HepG2 (cell line): Measurements from ENCODE around the gene SLC29A2. TPM values are rescaled to one million over a fixed set of nuclear protein-coding genes. Genes with fewer than 3 reads are reported as not detected.

Experiments used
- GLMP ChIP-seq: sonication (generic); formaldehyde crosslinking; IDR thresholded peaks from 2 replicates; pipeline ENCODE4 v1.9.0; 2021; ENCODE audit warnings: missing genetic modification reagents, mild to moderate bottlenecking, borderline replicate concordance
- JUNB ChIP-seq: sonication (generic); formaldehyde crosslinking; IDR thresholded peaks from 2 replicates; pipeline ENCODE4 v1.8.0; 2022; ENCODE audit warnings: missing genetic modification reagents, mild to moderate bottlenecking, borderline replicate concordance
- KDM5A ChIP-seq: fragments of 200-600 bp; sonication (generic); IDR thresholded peaks from 2 replicates; pipeline ENCODE4 v1.7.0; 2018; ENCODE audit warnings: antibody characterized with exemption, mild to moderate bottlenecking, low read length, borderline replicate concordance
- KDM5B ChIP-seq: sonication (generic); formaldehyde crosslinking; IDR thresholded peaks from 2 replicates; pipeline ENCODE4 v1.4.0; 2020; ENCODE audit warnings: missing genetic modification reagents, mild to moderate bottlenecking, borderline replicate concordance
- LCORL ChIP-seq, 2 experiments: fragments of 450-650 bp in 1 of 2; sonication (generic) in 1 of 2; formaldehyde crosslinking in 1 of 2; IDR thresholded peaks; 2 replicates each; pipeline versions ENCODE4 v1.5.0 to v1.6.1; 2017 to 2020; ENCODE audit warnings: antibody characterized with exemption in 1 of 2, missing genetic modification reagents in 1 of 2
- MTA1 ChIP-seq: sonication (generic); formaldehyde crosslinking; IDR thresholded peaks from 2 replicates; pipeline ENCODE4 v1.4.0; 2020; ENCODE audit warnings: missing genetic modification reagents, mild to moderate bottlenecking, borderline replicate concordance
- MYC ChIP-seq: sonication (generic); formaldehyde crosslinking; IDR thresholded peaks from 2 replicates; pipeline ENCODE4 v1.9.0; 2021; ENCODE audit warnings: missing genetic modification reagents, borderline replicate concordance
- MZF1 ChIP-seq: sonication (generic); formaldehyde crosslinking; IDR thresholded peaks from 2 replicates; pipeline ENCODE4 v1.8.1; 2023; ENCODE audit warnings: mild to moderate bottlenecking, missing genetic modification reagents, borderline replicate concordance
- NCOA2 ChIP-seq: sonication (generic); formaldehyde crosslinking; IDR thresholded peaks from 2 replicates; pipeline ENCODE4 v1.8.0; 2022; ENCODE audit warnings: inconsistent platforms
- NKX3-1 ChIP-seq: sonication (generic); formaldehyde crosslinking; IDR thresholded peaks from 2 replicates; pipeline ENCODE4 v1.5.0; 2020; ENCODE audit warnings: missing genetic modification reagents
- POGZ ChIP-seq: sonication (generic); formaldehyde crosslinking; IDR thresholded peaks from 2 replicates; pipeline ENCODE4 v1.4.0; 2020; ENCODE audit warnings: mild to moderate bottlenecking, missing genetic modification reagents
- SP1 ChIP-seq, 2 experiments: fragments of 450-650 bp in 1 of 2; sonication (generic) in 1 of 2; formaldehyde crosslinking in 1 of 2; IDR thresholded peaks; 2 replicates each; pipeline versions ENCODE4 v1.4.0 to v1.6.1; 2016 to 2020; ENCODE audit warnings: missing genetic modification reagents in 1 of 2
- SP4 ChIP-seq: sonication (generic); formaldehyde crosslinking; IDR thresholded peaks from 2 replicates; pipeline ENCODE4 v1.8.1; 2023; ENCODE audit warnings: mild to moderate bottlenecking, missing genetic modification reagents
- TARDBP ChIP-seq: sonication (generic); formaldehyde crosslinking; IDR thresholded peaks from 2 replicates; pipeline ENCODE4 v1.8.0; 2022; ENCODE audit warnings: mild to moderate bottlenecking, missing genetic modification reagents
- TOPORS ChIP-seq: sonication (generic); formaldehyde crosslinking; IDR thresholded peaks from 2 replicates; pipeline ENCODE4 v1.8.0; 2023; ENCODE audit warnings: mild to moderate bottlenecking, missing genetic modification reagents
- TRIM24 ChIP-seq: sonication (generic); formaldehyde crosslinking; IDR thresholded peaks from 2 replicates; pipeline ENCODE4 v1.8.0; 2022; ENCODE audit warnings: mild to moderate bottlenecking, missing genetic modification reagents
- YY1 ChIP-seq: IDR thresholded peaks from 2 replicates; pipeline ENCODE4 v1.6.1; 2011; ENCODE audit warnings: low read length, low read depth, moderate library complexity, mild to moderate bottlenecking; ENCODE audit not compliant: insufficient read depth, insufficient replicate concordance
- ZBTB1 ChIP-seq: sonication (generic); formaldehyde crosslinking; IDR thresholded peaks from 2 replicates; pipeline ENCODE4 v1.4.0; 2020; ENCODE audit warnings: missing genetic modification reagents, borderline replicate concordance
- ZBTB7B ChIP-seq: sonication (generic); formaldehyde crosslinking; IDR thresholded peaks from 2 replicates; pipeline ENCODE4 v1.4.0; 2020; ENCODE audit warnings: missing genetic modification reagents
- ZNF343 ChIP-seq: sonication (generic); formaldehyde crosslinking; IDR thresholded peaks from 2 replicates; pipeline ENCODE4 v1.4.0; 2020; ENCODE audit warnings: mild to moderate bottlenecking, missing genetic modification reagents
- ZNF468 ChIP-seq: sonication (generic); formaldehyde crosslinking; IDR thresholded peaks from 2 replicates; pipeline ENCODE4 v1.8.0; 2022; ENCODE audit warnings: mild to moderate bottlenecking, moderate library complexity, missing genetic modification reagents
- ZNF598 ChIP-seq: sonication (generic); formaldehyde crosslinking; IDR thresholded peaks from 2 replicates; pipeline ENCODE4 v1.5.1; 2020; ENCODE audit warnings: mild to moderate bottlenecking, missing genetic modification reagents, borderline replicate concordance
- ZNF660 ChIP-seq: sonication (generic); formaldehyde crosslinking; IDR thresholded peaks from 2 replicates; pipeline ENCODE4 v1.5.1; 2020; ENCODE audit warnings: mild to moderate bottlenecking, low read depth, missing genetic modification reagents, borderline replicate concordance
- polyA plus RNA-seq, 8 experiments: library from polyadenylated mRNA; depleted of rRNA in 3 of 8; stranded (reverse) in 7 of 8; unstranded in 1 of 8; fragments of >200 nt; fragmentation: Illumina TruSeq in 4 of 8; extraction: Trizol in 4 of 8; gene quantifications; 2 replicates each; pipeline versions ENCODE4 v1.2.1 to v1.2.3, GENCODE V29; 2011 to 2016; ENCODE audit warnings: low read depth in 4 of 8, missing spikeins in 1 of 8, mixed read lengths in 1 of 8; ENCODE audit not compliant: insufficient read depth in 1 of 8
- total RNA-seq, 5 experiments: library from RNA; depleted of rRNA; stranded (reverse); fragments of >200 nt; fragmentation: Illumina TruSeq; extraction: Trizol; gene quantifications; 2 replicates each; pipeline ENCODE4 v1.2.3, GENCODE V29; 2016; ENCODE audit warnings: low read depth in 1 of 5
- TF ChIP-seq, protein P1 (sequence below): sonication (generic); formaldehyde crosslinking; IDR thresholded peaks from 2 replicates; pipeline ENCODE4 v1.5.0; 2020; ENCODE audit warnings: mild to moderate bottlenecking, missing genetic modification reagents, moderate library complexity
- TF ChIP-seq, protein P2 (sequence below): sonication (generic); formaldehyde crosslinking; IDR thresholded peaks from 2 replicates; pipeline ENCODE4 v1.4.0; 2020; ENCODE audit warnings: missing genetic modification reagents

SLC29A2 gene
- total and polyA plus RNA-seq, 2 of the 13 experiments (the other 11 are each of a cell fraction or from before 2014, with no cell fraction given): 0.63 to 0.66 TPM

DNA sequence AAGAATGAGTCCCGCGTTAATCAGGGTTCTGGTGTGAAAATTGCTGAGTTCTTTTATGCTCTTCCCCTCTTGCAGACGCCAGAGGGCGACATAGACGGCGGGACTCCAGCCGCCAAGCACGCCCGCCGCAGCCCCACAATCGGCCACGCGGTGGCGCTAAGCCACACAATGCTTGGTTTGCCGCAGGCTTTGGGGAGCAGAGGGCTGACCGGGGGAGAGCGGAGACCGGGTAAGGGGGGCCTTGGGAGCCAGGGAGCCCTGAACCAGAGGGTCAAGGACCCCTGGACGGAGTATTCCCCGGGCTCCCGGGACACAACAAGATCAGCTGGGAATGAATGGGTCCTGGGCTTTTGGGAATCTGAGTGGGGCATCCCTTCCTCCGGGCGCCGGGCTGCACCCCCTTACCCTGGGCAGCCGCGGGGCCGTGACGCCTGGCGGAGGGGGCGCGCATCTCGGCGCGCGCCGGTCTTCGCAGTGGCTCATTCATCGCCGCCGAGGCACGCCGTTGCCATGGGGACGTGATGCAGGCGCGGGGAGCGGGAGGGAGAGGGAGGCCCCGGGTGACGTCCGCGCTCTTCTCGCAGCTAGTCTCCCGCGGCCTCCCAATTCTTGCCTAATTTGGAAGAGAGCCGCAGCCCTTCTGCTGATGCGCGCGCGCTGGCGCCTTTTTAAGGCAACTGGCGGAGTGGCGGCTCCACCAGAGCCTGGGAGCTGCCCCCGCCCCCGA is 37.1 kb upstream of the SLC29A2 start (continued):
- peak; percentile 42; the same call in 1 of the 2 replicates for TF ChIP-seq KDM5B (CRISPR knock-in tag)
- no peak for TF ChIP-seq LCORL (IDR thresholded peaks at IDR 0.05)
- no peak for TF ChIP-seq LCORL (CRISPR knock-in tag; IDR thresholded peaks at IDR 0.05)
- TF ChIP-seq NKX3-1: no peak
- TF ChIP-seq TARDBP: peak; percentile 47; the same call in 1 of the 2 replicates
- TF ChIP-seq ZNF660 (CRISPR knock-in tag): no peak
- TF ChIP-seq ZBTB1 (CRISPR knock-in tag): no peak
- no peak for TF ChIP-seq ZBTB7B (CRISPR knock-in tag)
- no peak for TF ChIP-seq KDM5A
- TF ChIP-seq JUNB (CRISPR knock-in tag): no peak
- TF ChIP-seq NCOA2 (CRISPR knock-in tag): no peak
- peak; percentile 58 for TF ChIP-seq YY1
- TF ChIP-seq MTA1 (CRISPR knock-in tag): no peak
- no peak for TF ChIP-seq POGZ (CRISPR knock-in tag)
- TF ChIP-seq TOPORS (CRISPR knock-in tag): no peak
- TF ChIP-seq, protein P1, sequence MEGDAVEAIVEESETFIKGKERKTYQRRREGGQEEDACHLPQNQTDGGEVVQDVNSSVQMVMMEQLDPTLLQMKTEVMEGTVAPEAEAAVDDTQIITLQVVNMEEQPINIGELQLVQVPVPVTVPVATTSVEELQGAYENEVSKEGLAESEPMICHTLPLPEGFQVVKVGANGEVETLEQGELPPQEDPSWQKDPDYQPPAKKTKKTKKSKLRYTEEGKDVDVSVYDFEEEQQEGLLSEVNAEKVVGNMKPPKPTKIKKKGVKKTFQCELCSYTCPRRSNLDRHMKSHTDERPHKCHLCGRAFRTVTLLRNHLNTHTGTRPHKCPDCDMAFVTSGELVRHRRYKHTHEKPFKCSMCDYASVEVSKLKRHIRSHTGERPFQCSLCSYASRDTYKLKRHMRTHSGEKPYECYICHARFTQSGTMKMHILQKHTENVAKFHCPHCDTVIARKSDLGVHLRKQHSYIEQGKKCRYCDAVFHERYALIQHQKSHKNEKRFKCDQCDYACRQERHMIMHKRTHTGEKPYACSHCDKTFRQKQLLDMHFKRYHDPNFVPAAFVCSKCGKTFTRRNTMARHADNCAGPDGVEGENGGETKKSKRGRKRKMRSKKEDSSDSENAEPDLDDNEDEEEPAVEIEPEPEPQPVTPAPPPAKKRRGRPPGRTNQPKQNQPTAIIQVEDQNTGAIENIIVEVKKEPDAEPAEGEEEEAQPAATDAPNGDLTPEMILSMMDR (CRISPR knock-in tag): peak; percentile 99
- TF ChIP-seq ZNF468 (CRISPR knock-in tag): no peak
- TF ChIP-seq SP1 (IDR thresholded peaks at IDR 0.05): no peak
- TF ChIP-seq SP1 (CRISPR knock-in tag; IDR thresholded peaks at IDR 0.05): no peak
- TF ChIP-seq MZF1 (CRISPR knock-in tag): no peak
- TF ChIP-seq, protein P2, sequence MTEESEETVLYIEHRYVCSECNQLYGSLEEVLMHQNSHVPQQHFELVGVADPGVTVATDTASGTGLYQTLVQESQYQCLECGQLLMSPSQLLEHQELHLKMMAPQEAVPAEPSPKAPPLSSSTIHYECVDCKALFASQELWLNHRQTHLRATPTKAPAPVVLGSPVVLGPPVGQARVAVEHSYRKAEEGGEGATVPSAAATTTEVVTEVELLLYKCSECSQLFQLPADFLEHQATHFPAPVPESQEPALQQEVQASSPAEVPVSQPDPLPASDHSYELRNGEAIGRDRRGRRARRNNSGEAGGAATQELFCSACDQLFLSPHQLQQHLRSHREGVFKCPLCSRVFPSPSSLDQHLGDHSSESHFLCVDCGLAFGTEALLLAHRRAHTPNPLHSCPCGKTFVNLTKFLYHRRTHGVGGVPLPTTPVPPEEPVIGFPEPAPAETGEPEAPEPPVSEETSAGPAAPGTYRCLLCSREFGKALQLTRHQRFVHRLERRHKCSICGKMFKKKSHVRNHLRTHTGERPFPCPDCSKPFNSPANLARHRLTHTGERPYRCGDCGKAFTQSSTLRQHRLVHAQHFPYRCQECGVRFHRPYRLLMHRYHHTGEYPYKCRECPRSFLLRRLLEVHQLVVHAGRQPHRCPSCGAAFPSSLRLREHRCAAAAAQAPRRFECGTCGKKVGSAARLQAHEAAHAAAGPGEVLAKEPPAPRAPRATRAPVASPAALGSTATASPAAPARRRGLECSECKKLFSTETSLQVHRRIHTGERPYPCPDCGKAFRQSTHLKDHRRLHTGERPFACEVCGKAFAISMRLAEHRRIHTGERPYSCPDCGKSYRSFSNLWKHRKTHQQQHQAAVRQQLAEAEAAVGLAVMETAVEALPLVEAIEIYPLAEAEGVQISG: peak; percentile 57
- TF ChIP-seq TRIM24: no peak
- 0 out of 2 replicates have a peak, but pooled peaks have one; percentile 55 for TF ChIP-seq ZNF598 (CRISPR knock-in tag)
- no peak for TF ChIP-seq GLMP (CRISPR knock-in tag)
- TF ChIP-seq SP4 (CRISPR knock-in tag): 0 out of 2 replicates have a peak, but pooled peaks have one; percentile 18
- no peak for TF ChIP-seq ZNF343 (CRISPR knock-in tag)
- TF ChIP-seq MYC (CRISPR knock-in tag): peak; percentile 51; the same call in 1 of the 2 replicates
